Measurements from ENCODE around the gene TMEM8B.
"Not testable (repeated sequence)": the region's sequence is repeated elsewhere in the genome, so short reads cannot be mapped to it uniquely, and the experiment has no call there.

Gene TMEM8B

DNA sequence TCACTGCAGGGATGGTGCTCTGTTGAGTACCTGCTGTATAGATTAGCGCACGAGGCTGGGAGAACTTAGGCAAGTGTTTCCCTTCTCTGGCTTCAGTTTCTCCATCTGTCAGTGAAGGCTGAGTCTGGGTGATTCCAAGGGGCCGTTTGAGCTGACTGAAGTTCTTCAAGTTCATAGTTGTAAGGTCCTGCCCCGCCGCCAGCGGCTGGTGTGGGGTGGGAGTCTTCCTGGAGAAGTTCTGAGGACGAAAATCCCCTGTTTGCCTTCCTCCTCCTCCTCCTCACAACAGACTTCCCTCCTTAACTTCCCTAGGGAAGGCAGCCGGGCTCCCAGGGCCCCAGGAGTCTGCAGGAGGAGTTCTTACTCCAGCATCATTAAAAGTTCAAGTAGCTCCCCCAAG lies 75.3 kb downstream of the TMEM8B start:
- in situ Hi-C loops (cut with HindIII; ENCODE audit: low sequenced_read_pairs), result no loop called here

DNA sequence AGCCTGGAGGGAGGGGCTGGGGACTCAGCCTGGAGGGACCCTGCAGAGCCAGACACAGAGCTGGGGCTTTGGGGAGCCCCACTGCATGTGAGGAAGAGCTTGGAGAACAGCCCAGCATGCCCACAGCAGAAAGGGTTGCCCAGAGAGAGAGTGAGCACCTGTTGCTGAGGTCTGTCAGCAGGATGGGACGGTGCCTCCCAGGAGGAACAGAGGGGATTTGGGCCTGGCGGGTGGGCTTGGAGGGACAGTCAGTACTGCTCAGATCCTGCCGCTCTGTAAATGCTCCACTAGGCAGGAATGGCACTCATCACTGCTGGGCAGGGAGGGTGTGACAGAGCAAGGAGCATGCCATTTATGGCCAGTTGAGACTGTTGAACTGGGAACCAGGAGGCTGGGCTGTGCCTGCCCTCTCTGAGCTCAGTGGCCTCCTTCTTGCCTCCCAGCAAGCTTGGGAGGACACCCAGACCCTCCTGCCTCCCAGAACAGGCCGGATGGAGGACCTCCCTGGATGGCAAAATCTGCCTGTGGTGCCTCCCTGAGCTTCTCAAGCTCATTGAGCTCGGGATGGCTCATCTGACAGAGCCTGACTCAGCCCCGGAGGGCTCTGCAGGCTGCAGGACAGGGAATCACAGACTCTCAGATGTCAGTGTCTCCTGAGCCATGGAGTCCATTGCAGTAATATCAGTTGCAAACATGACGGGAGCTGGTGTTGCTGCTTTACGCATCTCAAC lies 76.2 kb downstream of the TMEM8B start:
- in situ Hi-C loops (cut with HindIII; ENCODE audit: low sequenced_read_pairs), result loop anchor here (5.0 kb wide), 1 partner anchor 98 kb away; no protein-coding TSS in a partner anchor

DNA sequence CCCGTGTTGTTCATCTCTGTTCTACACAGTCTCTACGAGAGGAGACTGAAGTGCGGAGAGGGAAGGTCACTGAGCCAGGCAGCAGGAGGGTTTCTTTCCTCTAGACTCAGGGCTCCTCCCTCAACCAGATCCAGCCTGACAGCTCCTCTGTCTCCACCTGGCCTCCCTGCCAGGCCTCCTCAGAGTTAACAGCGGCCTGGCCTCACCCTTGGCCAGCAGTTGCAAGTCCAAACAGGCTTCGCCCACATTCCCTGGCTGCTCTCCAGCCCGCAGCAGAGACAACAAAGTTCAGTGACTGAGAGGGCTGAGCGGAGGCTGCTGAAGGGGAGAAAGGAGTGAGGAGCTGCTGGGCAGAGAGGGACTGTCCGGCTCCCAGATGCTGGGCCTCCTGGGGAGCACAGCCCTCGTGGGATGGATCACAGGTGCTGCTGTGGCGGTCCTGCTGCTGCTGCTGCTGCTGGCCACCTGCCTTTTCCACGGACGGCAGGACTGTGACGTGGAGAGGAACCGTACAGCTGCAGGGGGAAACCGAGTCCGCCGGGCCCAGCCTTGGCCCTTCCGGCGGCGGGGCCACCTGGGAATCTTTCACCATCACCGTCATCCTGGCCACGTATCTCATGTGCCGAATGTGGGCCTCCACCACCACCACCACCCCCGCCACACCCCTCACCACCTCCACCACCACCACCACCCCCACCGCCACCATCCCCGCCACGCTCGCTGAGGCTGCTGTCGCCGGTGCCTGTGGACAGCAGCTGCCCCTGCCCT lies 77.1 kb downstream of the TMEM8B start, which contains the start of gene HRCT1:
Gene HRCT1 (plus strand): TSS at position 291 of the 768 bp plus-strand sequence. CDS start 86 bp downstream, at position 377.
- in situ Hi-C loops (cut with HindIII; ENCODE audit: low sequenced_read_pairs), result loop anchor here (5.0 kb wide), 1 partner anchor 99 kb away; no protein-coding TSS in a partner anchor

DNA sequence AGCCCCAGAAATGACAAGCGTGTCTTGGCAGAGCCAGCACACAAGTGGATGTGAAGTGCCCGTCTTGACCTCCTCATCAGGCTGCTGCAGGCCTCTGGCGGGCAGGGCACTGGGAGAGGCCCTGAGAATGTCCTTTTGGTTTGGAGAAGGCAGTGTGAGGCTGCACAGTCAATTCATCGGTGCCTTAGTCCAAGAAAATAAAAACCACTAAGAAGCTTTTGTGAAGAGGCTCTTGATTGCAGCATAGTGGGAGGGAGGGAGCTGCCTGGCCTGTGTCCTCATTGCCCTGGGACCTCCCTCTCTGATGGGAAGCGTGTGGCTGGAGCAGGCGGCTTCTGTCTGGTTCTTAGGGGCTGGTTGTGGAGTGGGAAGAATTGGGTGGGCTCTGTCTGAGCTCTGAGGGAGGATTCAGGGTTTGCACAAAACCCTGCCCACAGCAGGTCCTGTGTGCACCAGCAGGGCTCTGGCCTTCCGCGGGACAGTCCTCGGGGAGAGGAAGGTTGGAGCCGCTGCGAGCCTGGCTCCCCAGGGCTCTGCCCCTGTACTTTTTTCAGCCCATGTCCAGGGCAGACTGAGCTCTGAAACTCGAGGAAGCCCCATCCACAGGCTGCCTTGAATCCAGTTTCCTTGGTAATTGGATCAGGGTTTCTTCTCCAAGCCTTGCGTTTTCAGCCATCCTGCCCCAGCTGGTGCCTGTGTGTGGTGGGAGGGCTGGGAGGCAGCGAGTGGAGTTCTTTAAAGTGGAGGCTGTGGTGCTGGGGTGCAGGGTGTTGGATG lies 78.1 kb downstream of the TMEM8B start:
- in situ Hi-C loops (cut with HindIII; ENCODE audit: low sequenced_read_pairs), result loop anchor here (5.0 kb wide), 1 partner anchor 100 kb away; no protein-coding TSS in a partner anchor

DNA sequence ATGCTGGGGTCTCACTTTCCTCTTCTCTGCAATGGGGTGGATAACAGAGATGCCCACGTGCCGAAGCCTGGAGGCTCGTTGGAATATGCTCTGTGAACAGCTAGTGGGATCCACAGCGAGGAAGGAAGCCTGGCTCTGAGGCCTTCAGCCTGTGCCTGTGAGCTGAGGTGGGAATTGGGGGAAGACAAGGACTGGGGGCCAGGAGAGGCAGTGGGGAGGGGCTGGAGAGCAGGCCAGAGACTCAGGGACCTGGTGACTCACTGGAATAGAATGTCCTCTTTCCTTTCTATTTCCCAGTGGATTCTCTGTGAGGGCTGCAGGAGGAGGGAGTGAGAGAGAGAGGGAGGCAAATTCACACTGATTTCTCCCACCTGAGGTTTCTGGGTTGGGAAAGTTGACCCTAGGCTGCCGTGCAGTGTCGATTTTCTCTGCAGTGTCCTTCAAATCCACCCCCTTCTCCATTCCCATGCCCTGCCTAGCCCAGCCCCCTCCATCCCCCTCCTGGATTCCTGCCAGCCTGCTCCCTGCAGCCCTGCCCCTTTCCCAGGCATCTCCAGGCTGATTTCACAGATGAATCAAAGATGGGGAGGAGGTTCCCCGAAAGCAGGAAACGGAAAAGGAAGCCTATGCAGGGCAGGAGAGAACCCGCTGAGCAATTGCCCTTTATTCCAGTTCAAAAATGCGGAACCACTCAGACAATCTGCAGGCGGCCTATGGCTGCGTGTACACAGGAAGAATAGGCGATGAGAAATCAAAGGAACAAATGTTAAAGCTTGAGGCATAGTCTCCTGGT lies 78.9 kb downstream of the TMEM8B start:
- in situ Hi-C loops (cut with HindIII; ENCODE audit: low sequenced_read_pairs), result loop anchor here (5.0 kb wide), 1 partner anchor 101 kb away; no protein-coding TSS in a partner anchor

DNA sequence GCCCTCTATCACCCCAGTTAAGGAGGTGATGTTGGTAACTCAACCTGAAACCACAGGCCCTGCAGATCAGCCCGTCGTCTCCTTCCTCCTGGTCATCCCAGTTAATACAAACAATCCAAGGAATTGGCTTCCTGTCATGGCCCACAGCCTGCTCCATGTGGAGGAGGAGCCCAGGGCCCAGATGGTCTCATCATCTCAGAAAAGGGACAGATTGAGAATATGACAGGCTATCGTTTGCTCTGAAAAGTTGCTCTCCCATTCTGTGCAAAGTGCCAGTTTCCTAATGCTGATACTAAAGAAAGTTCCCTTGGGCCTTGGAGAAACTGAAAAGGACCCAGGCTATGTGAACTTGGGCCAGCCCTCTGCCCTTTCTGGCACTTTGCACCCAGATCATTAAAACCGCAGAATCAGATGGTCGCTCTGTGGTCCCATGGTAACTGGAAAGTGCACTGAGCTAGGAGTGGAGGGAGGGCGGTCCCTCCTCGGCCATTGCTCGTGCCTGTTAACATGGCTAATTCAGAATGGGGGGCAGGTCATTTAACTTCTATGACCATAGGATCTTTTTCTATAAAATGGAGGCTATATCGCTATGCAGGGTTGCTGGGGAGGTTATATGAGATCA lies 79.6 kb downstream of the TMEM8B start:
- in situ Hi-C loops (cut with HindIII; ENCODE audit: low sequenced_read_pairs), result loop anchor here (5.0 kb wide), 1 partner anchor 101 kb away; no protein-coding TSS in a partner anchor

DNA sequence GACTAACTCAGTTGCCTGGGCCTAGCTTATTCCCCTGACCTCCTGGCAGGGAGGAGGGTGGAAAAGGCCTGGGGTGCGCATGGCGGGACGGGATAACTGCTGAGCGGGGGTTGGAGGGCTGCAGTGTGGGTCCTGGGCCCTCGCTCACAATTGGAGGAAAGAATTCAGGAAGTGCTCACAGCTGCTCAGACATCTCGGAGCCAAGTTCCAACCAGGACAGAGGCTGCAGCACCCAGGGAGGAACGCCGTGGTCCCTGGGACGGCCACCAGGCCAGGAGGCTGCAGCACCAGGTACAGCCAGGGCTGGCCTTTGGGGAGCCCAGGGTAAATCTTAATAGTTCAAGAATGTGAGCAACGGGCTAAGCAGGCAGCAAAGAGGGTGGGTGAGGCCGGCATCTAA lies 80.2 kb downstream of the TMEM8B start, which contains the start of gene SPAAR:
Gene SPAAR (plus strand): TSS at position 217 of the 400 bp plus-strand sequence. CDS start 974 bp downstream, outside the sequence.
- in situ Hi-C loops (cut with HindIII; ENCODE audit: low sequenced_read_pairs), result loop anchor here (5.0 kb wide), 1 partner anchor 102 kb away; no protein-coding TSS in a partner anchor

DNA sequence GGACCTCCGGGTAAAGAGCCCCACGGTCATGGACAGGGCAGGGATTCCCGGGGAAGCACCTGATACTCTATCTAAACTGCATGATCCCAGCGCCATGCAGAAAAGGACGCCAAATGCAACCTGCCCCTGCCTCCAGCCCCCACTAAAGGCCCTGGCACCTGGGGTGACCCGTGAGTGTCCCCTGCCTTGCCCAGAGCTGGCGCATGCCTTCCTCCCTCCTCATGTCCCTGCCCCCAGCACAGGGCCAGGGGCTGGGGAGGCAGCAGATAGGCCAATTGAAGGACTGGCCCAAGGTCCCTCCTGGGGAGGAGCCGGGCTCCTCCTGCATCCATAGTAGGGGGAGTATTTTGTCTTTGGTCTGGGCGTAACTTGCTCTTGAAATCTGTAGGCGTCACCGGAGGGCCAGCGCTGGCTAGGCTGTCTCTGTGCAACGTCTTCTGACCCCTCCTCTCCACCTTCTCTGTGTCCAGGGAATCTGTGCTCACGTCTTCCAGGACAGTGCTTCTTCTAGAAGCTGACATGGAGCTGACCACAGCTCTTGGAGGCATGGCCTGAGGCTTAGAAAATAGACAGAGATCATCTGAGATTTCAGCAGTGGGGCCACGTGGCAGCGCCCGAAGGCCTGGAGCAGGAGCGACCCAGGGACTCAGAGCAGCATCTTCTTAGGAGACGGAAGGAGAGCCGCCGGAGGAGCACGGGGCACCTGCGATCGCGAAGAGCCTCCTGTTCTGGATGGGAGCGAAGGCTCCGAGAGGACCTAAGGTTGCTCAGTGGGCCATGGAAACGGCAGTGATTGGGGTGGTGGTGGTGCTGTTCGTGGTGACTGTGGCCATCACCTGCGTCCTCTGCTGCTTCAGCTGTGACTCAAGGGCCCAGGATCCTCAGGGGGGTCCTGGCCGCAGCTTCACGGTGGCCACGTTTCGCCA lies 80.9 kb downstream of the TMEM8B start:
- in situ Hi-C loops (cut with HindIII; ENCODE audit: low sequenced_read_pairs), result loop anchor here (5.0 kb wide), 1 partner anchor 103 kb away; no protein-coding TSS in a partner anchor

DNA sequence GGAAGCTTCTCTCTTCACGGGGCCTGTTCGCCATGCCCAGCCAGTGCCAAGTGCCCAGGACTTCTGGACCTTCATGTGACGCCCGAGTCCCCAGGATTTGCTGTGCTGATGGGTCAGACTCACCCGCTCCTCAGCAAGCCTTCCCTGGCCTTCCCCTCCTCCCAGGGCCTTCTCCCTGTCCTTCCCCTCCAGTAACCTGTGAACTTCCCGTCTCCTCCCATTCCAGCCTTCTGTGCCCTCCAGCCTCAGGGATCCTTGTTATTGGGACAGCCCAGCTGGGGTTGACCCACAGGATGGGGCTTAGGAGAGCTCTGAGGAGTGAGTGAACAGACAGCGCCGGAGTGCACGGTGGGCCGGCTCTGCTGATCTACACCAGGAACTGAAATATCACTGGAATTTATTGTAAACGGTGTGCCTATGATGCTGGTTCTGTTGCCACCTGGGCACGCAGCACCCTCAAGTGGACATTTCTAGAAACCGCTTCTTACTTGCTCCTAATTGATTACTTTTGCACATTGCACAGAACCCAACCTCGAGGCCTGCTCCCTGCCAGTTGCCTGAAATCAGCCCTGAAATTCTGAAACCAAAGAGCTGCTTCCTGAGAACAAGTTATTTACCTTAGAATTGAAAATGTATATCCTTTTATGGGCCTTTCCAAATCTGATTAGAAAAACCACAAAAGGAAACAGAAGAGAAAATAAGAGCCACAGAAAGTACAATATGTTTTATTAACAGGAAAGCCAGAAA lies 81.8 kb downstream of the TMEM8B start:
- in situ Hi-C loops (cut with HindIII; ENCODE audit: low sequenced_read_pairs), result no loop called here

DNA sequence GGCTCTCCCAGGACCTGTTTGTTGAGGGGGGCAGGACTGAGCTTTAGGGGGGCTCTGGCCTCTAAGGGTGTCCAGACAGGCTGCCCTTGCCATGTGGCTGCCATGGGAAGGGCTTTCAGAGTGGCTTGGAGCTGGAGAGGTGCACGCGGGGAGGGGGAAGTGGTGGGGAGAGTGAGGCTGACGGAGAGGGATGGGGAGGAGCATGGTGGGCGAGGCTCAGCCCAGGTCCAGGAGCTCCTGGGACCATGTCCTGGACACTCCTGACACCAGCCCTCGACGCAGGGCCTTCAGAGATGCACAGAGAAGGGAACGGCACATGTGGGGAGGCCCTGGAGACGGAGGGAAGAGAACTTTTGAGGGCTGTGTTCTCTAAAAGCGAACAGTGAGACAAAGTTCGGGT lies 82.7 kb downstream of the TMEM8B start:
- in situ Hi-C loops (cut with HindIII; ENCODE audit: low sequenced_read_pairs), result no loop called here

DNA sequence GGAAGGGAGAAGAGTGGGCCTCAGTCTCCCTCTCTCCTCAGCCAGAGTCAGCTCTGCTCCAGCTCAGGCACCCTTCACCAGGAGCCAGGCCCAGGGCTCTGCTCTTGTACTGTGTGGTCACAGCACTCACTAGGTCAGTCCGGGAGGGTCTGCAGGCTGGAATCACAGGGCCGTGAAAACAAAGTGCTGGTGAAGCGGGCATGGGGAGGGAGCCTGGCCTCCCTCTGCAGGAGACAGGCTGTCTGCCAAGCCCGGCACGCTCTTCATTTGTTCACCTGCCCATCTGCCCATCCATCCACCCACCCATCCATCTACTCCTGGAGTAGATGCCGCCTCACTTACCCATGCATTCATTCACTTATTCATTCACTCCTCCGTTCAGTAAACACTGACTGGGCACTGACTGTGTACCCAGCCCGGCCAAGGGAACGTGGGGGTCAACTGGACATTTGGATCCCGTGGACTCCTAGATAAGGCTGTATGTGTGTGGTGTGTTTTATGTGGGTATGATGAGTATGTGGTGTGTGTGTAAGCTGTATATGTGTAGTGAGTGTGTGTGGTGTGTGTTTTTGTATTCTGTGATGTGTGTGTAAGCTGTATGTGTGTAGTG lies 83.9 kb downstream of the TMEM8B start:
- in situ Hi-C loops (cut with HindIII; ENCODE audit: low sequenced_read_pairs), result no loop called here

DNA sequence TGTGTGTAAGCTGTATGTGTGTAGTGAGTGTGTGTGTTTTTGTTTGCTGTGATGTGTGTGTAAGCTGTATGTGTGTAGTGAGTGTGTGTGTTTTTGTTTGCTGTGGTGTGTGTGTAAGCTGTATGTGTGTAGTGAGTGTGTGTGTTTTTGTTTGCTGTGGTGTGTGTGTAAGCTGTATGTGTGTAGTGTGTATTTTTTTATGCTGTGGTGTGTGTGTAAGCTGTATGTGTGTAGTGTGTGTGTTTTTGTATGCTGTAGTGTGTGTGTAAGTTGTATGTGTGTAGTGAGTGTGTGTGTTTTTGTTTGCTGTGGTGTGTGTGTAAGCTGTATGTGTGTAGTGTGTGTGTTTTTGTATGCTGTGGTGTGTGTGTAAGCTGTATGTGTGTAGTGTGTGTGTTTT lies 84.4 kb downstream of the TMEM8B start:
- in situ Hi-C loops (cut with HindIII; ENCODE audit: low sequenced_read_pairs), result not testable (repeated sequence)

DNA sequence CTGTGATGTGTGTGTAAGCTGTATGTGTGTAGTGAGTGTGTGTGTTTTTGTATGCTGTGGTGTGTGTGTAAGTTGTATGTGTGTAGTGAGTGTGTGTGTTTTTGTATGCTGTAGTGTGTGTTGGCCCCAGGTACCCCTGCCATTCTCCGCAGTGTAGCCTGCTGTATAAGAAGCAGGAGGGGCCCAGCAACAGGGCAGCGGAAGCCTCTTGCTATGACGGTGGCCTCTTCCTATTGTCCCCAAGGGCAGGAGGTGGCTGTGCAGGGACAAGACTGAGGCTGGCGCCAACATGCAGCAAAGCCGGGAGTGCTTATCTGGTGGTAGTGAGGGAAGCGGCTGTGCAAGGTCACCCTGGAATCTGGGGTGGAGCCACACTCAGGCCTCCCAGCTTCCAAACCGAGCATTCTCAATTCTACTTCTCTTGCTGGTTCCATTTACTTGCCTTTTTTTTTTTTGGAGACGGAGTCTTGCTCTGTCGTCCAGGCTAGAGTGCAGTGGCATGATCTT lies 85.3 kb downstream of the TMEM8B start:
- in situ Hi-C loops (cut with HindIII; ENCODE audit: low sequenced_read_pairs), result no loop called here
